Mucosa of descending colon (tissue), 3 donors: ENCODE measurements around the gene SIGLEC7. TPM values are rescaled to one million over a fixed set of nuclear protein-coding genes. Genes with fewer than 3 reads are reported as not detected.

Experiments used
- ATAC-seq: fragments of 200-7000 bp; cut with Tn5 transposase; one replicate; pipeline ENCODE4 v1.9.1; 2020; ENCODE audit warnings: mild to moderate bottlenecking, moderate library complexity
- DNase-seq, 3 donors: peaks; one replicate each; pipeline ENCODE4 v3.0.0-alpha.2; 2020
- H3K36me3 ChIP-seq: fragments of 200-600 bp; one replicate; pipeline ENCODE4 v1.8.0; 2021; ENCODE audit warnings: low read depth, mild to moderate bottlenecking
- H3K4me1 ChIP-seq: fragments of 200-600 bp; one replicate; pipeline ENCODE4 v1.8.0; 2021; ENCODE audit warnings: low read depth, mild to moderate bottlenecking
- H3K4me3 ChIP-seq: fragments of 200-600 bp; one replicate; pipeline ENCODE4 v1.8.0; 2021; ENCODE audit warnings: mild to moderate bottlenecking
- H3K9me3 ChIP-seq: fragments of 200-600 bp; one replicate; pipeline ENCODE4 v1.8.0; 2021; ENCODE audit warnings: mild to moderate bottlenecking
- CTCF ChIP-seq: fragments of 200-600 bp; IDR thresholded peaks from one replicate; pipeline ENCODE4 v1.8.0; 2022; ENCODE audit warnings: antibody characterized with exemption, mild to moderate bottlenecking
- intact Hi-C, 2 donors: fragments of 100-400 bp; cut with DNase I in 1 of 2; cut with micrococcal nuclease in 1 of 2; formaldehyde crosslinking; loops; one replicate each; pipeline versions ENCODE4 v1.11.0 to v1.11.1; 2022; cut with DNase I, micrococcal nuclease
- total RNA-seq, 3 donors: library from RNA; stranded (reverse); fragmentation: NEBNext Ultra II Directional in 2 of 3; extraction: Animal tissue kit (Norgen Biotek cat#: 25700) in 2 of 3; gene quantifications; one replicate each; pipeline versions ENCODE4 v1.2.1 to v1.2.4, GENCODE V29; 2021 to 2023
- donor health status: DM: no; HTN: no; CAD: no; lungs with moderate emphysema.
- donor health status: DM: no; HTN: no; CAD: no.
- donor health status: DM: no; HTN: yes; CAD: no.

Gene SIGLEC7
- total RNA-seq, 3 donors from 2014 or later, result 1.2 to 2.5 (median 1.4) TPM

- intact Hi-C loops, result no loop called here
- DNase-seq, result no peak
- TF ChIP-seq CTCF, result no peak
- H3K36me3 ChIP-seq, result no peaks in the 10 kb centered on the region
- H3K4me3 ChIP-seq, result no peak overlapping the region
- H3K9me3 ChIP-seq, result no peaks in the 10 kb centered on the region
- H3K4me1 ChIP-seq, result no peaks in the 10 kb centered on the region
- ATAC-seq, result no peak
Measured at GRCh38 chr19:51192689-51193088, 50.6 kb downstream of the SIGLEC7 start.

GRCh38 chr19:51194527-51195315 is 52.6 kb downstream of the SIGLEC7 start:
- intact Hi-C loops, result no loop called here
- DNase-seq, result no peak
- ATAC-seq, result peak; percentile 64
- no peak for TF ChIP-seq CTCF
- no peak overlapping the region for H3K4me3 ChIP-seq
- H3K4me1 ChIP-seq, result no peaks in the 10 kb centered on the region
- no peaks in the 10 kb centered on the region for H3K36me3 ChIP-seq
- H3K9me3 ChIP-seq, result no peaks in the 10 kb centered on the region

GRCh38 chr19:51195316-51195586 is 53.1 kb downstream of the SIGLEC7 start:
- no peak for TF ChIP-seq CTCF
- DNase-seq (no peak), ATAC-seq (no peak)
- H3K9me3 ChIP-seq, result no peaks in the 10 kb centered on the region
- no peaks in the 10 kb centered on the region for H3K36me3 ChIP-seq
- H3K4me1 ChIP-seq, result no peaks in the 10 kb centered on the region
- intact Hi-C loops, result no loop called here
- no peak overlapping the region for H3K4me3 ChIP-seq

- ATAC-seq (no peak), DNase-seq (no peak)
- Histone ChIP-seq H3K4me1 (no peaks in the 10 kb centered on the region), H3K4me3 (no peak overlapping the region), H3K36me3 (no peaks in the 10 kb centered on the region), H3K9me3 (no peaks in the 10 kb centered on the region)
- intact Hi-C loops, result no loop called here
- TF ChIP-seq CTCF, result no peak
Measured at GRCh38 chr19:51195616-51196015, 53.5 kb downstream of the SIGLEC7 start.

GRCh38 chr19:51196181-51196580 is 54.1 kb downstream of the SIGLEC7 start:
- Histone ChIP-seq H3K36me3 (no peaks in the 10 kb centered on the region), H3K4me1 (no peaks in the 10 kb centered on the region), H3K9me3 (no peaks in the 10 kb centered on the region), H3K4me3 (no peak overlapping the region)
- intact Hi-C loops, result no loop called here
- DNase-seq, result no peak
- no peak for TF ChIP-seq CTCF
- ATAC-seq, result no peak

GRCh38 chr19:51198641-51199040 is 56.5 kb downstream of the SIGLEC7 start:
- no peaks in the 10 kb centered on the region for H3K36me3 ChIP-seq
- DNase-seq, result no peak
- no peak for ATAC-seq
- H3K4me1 ChIP-seq, result no peaks in the 10 kb centered on the region
- no peak for TF ChIP-seq CTCF
- intact Hi-C loops, result no loop called here
- no peak overlapping the region for H3K4me3 ChIP-seq
- H3K9me3 ChIP-seq, result no peaks in the 10 kb centered on the region
